WTC11 (cell line): ENCODE measurements around the gene C6orf132. TPM values are rescaled to one million over a fixed set of nuclear protein-coding genes. Genes with fewer than 3 reads are reported as not detected.

Source experiments
- ATAC-seq: fragments of 200-7000 bp; cut with Tn5 transposase; 2 replicates; pipeline ENCODE4 v1.10.0; 2021; ENCODE audit warnings: mild to moderate bottlenecking, moderate library complexity
- CTCF ChIA-PET: fragments of 300-600 bp; sonication (Branson Sonifier 250); formaldehyde crosslinking; loops from one replicate; lab custom pipeline; 2021; ENCODE audit warnings: antibody characterized with exemption; lab: Charles Lee
- POLR2A ChIA-PET: fragments of 350-600 bp; sonication (Branson Sonifier 250); formaldehyde crosslinking; loops from one replicate; lab custom pipeline; 2021; ENCODE audit warnings: antibody characterized with exemption; lab: Charles Lee
- DNase-seq: peaks from one replicate; pipeline ENCODE4 v3.0.0; 2021; ENCODE audit warnings: low spot score
- H3K27ac Mint-ChIP-seq: 2 replicates; pipeline ENCODE4 v1.8.0; 2021; ENCODE audit warnings: mixed read lengths
- H3K27me3 Mint-ChIP-seq: 2 replicates; pipeline ENCODE4 v1.8.0; 2021; ENCODE audit warnings: low read depth, mild to moderate bottlenecking, moderate library complexity, mixed read lengths
- H3K36me3 Mint-ChIP-seq: 2 replicates; pipeline ENCODE4 v1.8.0; 2021; ENCODE audit warnings: mixed read lengths
- H3K4me1 Mint-ChIP-seq: 2 replicates; pipeline ENCODE4 v1.8.0; 2022; ENCODE audit warnings: mixed read lengths
- H3K4me3 Mint-ChIP-seq: 2 replicates; pipeline ENCODE4 v1.8.0; 2021; ENCODE audit warnings: mild to moderate bottlenecking, moderate library complexity, mixed read lengths
- H3K9me3 Mint-ChIP-seq: 2 replicates; pipeline ENCODE4 v1.8.0; 2021; ENCODE audit warnings: mixed read lengths
- ARID4B ChIP-seq: sonication (generic); formaldehyde crosslinking; IDR thresholded peaks from 2 replicates; pipeline ENCODE4 v1.8.0; 2023; ENCODE audit warnings: missing genetic modification reagents, mild to moderate bottlenecking, borderline replicate concordance
- ATF2 ChIP-seq: sonication (generic); formaldehyde crosslinking; IDR thresholded peaks from 2 replicates; pipeline ENCODE4 v1.8.1; 2022; ENCODE audit warnings: low read depth, missing genetic modification reagents, borderline replicate concordance
- ATF6 ChIP-seq: sonication (generic); formaldehyde crosslinking; IDR thresholded peaks from 2 replicates; pipeline ENCODE4 v1.8.1; 2023; ENCODE audit warnings: mild to moderate bottlenecking, missing genetic modification reagents
- ESRRA ChIP-seq: sonication (generic); formaldehyde crosslinking; IDR thresholded peaks from 2 replicates; pipeline ENCODE4 v1.8.1; 2022; ENCODE audit warnings: mild to moderate bottlenecking, missing genetic modification reagents, borderline replicate concordance
- FOXK1 ChIP-seq: sonication (generic); formaldehyde crosslinking; IDR thresholded peaks from 2 replicates; pipeline ENCODE4 v1.8.0; 2022; ENCODE audit warnings: mild to moderate bottlenecking, moderate library complexity, missing genetic modification reagents
- JAZF1 ChIP-seq: fragments of 250-450 bp; sonication (Bioruptor Pico); IDR thresholded peaks from 2 replicates; pipeline ENCODE4 v1.9.0; 2021; ENCODE audit warnings: moderate library complexity, mild to moderate bottlenecking, inconsistent platforms
- KAT7 ChIP-seq: sonication (generic); formaldehyde crosslinking; IDR thresholded peaks from 2 replicates; pipeline ENCODE4 v1.8.1; 2023; ENCODE audit warnings: missing genetic modification reagents, mild to moderate bottlenecking, borderline replicate concordance
- MXD4 ChIP-seq: fragments of 250-450 bp; sonication (Bioruptor Pico); IDR thresholded peaks from 2 replicates; pipeline ENCODE4 v1.8.0; 2021; ENCODE audit warnings: mild to moderate bottlenecking, moderate library complexity, borderline replicate concordance
- RELA ChIP-seq: sonication (generic); formaldehyde crosslinking; IDR thresholded peaks from 2 replicates; pipeline ENCODE4 v1.8.1; 2022; ENCODE audit warnings: missing genetic modification reagents, mild to moderate bottlenecking, borderline replicate concordance
- SMAD3 ChIP-seq: sonication (generic); formaldehyde crosslinking; IDR thresholded peaks from 2 replicates; pipeline ENCODE4 v1.8.0; 2022; ENCODE audit warnings: missing genetic modification reagents, mild to moderate bottlenecking, borderline replicate concordance
- SOX15 ChIP-seq: fragments of 250-450 bp; sonication (Bioruptor Pico); IDR thresholded peaks from 2 replicates; pipeline ENCODE4 v1.9.0; 2021; ENCODE audit warnings: mild to moderate bottlenecking
- STAT6 ChIP-seq: sonication (generic); formaldehyde crosslinking; conservative IDR thresholded peaks from 2 replicates; pipeline ENCODE4 v1.8.1; 2023; ENCODE audit warnings: mild to moderate bottlenecking, low read depth, missing genetic modification reagents, moderate library complexity
- ZNF121 ChIP-seq: sonication (generic); formaldehyde crosslinking; IDR thresholded peaks from 2 replicates; pipeline ENCODE4 v1.8.0; 2023; ENCODE audit warnings: missing genetic modification reagents
- ZSCAN18 ChIP-seq: fragments of 250-450 bp; sonication (Bioruptor Pico); IDR thresholded peaks from 2 replicates; pipeline ENCODE4 v2.1.2; 2022; ENCODE audit warnings: mild to moderate bottlenecking, moderate library complexity
- total RNA-seq: library from RNA; stranded (reverse); gene quantifications from 3 replicates; pipeline ENCODE4 v1.2.3, GENCODE V29; 2021
- TF ChIP-seq, protein P1 (sequence below): sonication (generic); formaldehyde crosslinking; IDR thresholded peaks from 2 replicates; pipeline ENCODE4 v1.8.1; 2022; ENCODE audit warnings: mild to moderate bottlenecking, missing genetic modification reagents, moderate library complexity, borderline replicate concordance
- TF ChIP-seq, protein P2 (sequence below): sonication (generic); formaldehyde crosslinking; IDR thresholded peaks from 2 replicates; pipeline ENCODE4 v1.8.0; 2023; ENCODE audit warnings: mild to moderate bottlenecking, missing genetic modification reagents

Gene C6orf132
- total RNA-seq, 1 experiment from 2014 or later: 52.6 TPM

DNA sequence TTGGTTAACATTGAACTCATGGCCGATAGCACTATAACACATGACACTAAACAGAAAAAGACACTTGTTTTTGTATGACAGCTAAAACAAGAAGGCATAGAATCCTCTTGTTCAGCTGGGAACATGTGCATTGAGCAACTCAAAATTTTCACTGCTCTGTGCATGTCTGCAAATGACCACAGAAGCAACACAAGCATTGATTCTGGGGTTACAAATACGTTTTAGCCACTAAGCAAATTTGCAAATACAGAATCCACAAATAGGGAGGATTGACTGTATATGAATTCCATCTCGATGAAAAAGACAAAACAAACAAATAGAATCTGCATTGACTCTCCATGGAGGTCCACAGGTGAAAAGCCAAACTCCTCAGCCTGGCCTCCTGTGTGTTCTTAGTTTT lies 31.7 kb downstream of the C6orf132 start (continued):
- TF ChIP-seq ARID4B (CRISPR knock-in tag) (no peak), SOX15 (CRISPR knock-in tag) (no peak), ESRRA (CRISPR knock-in tag) (no peak), ATF2 (CRISPR knock-in tag) (no peak)
- TF ChIP-seq, protein P1, sequence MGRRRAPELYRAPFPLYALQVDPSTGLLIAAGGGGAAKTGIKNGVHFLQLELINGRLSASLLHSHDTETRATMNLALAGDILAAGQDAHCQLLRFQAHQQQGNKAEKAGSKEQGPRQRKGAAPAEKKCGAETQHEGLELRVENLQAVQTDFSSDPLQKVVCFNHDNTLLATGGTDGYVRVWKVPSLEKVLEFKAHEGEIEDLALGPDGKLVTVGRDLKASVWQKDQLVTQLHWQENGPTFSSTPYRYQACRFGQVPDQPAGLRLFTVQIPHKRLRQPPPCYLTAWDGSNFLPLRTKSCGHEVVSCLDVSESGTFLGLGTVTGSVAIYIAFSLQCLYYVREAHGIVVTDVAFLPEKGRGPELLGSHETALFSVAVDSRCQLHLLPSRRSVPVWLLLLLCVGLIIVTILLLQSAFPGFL (CRISPR knock-in tag): no peak

- Mint-ChIP-seq H3K9me3 (no peaks in the 10 kb centered on the region), H3K4me3 (no peak overlapping the region), H3K36me3 (peaks cover 46% of the 10 kb centered on the region), H3K27me3 (no peaks in the 10 kb centered on the region; the same call in 1 of the 2 replicates), H3K27ac (peak overlapping the region; percentile 50), H3K4me1 (peaks cover 13% of the 10 kb centered on the region)
- TF ChIP-seq, protein P2, sequence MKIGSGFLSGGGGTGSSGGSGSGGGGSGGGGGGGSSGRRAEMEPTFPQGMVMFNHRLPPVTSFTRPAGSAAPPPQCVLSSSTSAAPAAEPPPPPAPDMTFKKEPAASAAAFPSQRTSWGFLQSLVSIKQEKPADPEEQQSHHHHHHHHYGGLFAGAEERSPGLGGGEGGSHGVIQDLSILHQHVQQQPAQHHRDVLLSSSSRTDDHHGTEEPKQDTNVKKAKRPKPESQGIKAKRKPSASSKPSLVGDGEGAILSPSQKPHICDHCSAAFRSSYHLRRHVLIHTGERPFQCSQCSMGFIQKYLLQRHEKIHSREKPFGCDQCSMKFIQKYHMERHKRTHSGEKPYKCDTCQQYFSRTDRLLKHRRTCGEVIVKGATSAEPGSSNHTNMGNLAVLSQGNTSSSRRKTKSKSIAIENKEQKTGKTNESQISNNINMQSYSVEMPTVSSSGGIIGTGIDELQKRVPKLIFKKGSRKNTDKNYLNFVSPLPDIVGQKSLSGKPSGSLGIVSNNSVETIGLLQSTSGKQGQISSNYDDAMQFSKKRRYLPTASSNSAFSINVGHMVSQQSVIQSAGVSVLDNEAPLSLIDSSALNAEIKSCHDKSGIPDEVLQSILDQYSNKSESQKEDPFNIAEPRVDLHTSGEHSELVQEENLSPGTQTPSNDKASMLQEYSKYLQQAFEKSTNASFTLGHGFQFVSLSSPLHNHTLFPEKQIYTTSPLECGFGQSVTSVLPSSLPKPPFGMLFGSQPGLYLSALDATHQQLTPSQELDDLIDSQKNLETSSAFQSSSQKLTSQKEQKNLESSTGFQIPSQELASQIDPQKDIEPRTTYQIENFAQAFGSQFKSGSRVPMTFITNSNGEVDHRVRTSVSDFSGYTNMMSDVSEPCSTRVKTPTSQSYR (CRISPR knock-in tag): no peak
- TF ChIP-seq MXD4 (CRISPR knock-in tag): no peak
- TF ChIP-seq FOXK1: no peak
- no peak for TF ChIP-seq ATF6 (CRISPR knock-in tag)
- no peak for TF ChIP-seq RELA
- no peak for TF ChIP-seq ZNF121 (CRISPR knock-in tag)
- TF ChIP-seq JAZF1 (CRISPR knock-in tag): no peak
- no peak for TF ChIP-seq SMAD3 (CRISPR knock-in tag)
- no peak for TF ChIP-seq KAT7 (CRISPR knock-in tag)
- no peak for TF ChIP-seq STAT6
- TF ChIP-seq ZSCAN18 (CRISPR knock-in tag): no peak
- ATAC-seq (no peak), DNase-seq (no peak)
- POLR2A ChIA-PET: no interaction called here
- CTCF ChIA-PET: no interaction called here
These were observed 34.3 kb downstream of the C6orf132 start for GRCh38 chr6:42108071-42108470.
